ENCODE data around the gene MAD1L1. TPM values are rescaled to one million over a fixed set of nuclear protein-coding genes. Genes with fewer than 3 reads are reported as not detected.

MAD1L1 gene
- total RNA-seq, 4 donors from 2014 or later, result 8.0 to 52.7 (median 26.7) TPM

- TF ChIP-seq, protein P1, sequence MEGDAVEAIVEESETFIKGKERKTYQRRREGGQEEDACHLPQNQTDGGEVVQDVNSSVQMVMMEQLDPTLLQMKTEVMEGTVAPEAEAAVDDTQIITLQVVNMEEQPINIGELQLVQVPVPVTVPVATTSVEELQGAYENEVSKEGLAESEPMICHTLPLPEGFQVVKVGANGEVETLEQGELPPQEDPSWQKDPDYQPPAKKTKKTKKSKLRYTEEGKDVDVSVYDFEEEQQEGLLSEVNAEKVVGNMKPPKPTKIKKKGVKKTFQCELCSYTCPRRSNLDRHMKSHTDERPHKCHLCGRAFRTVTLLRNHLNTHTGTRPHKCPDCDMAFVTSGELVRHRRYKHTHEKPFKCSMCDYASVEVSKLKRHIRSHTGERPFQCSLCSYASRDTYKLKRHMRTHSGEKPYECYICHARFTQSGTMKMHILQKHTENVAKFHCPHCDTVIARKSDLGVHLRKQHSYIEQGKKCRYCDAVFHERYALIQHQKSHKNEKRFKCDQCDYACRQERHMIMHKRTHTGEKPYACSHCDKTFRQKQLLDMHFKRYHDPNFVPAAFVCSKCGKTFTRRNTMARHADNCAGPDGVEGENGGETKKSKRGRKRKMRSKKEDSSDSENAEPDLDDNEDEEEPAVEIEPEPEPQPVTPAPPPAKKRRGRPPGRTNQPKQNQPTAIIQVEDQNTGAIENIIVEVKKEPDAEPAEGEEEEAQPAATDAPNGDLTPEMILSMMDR (IDR thresholded peaks at IDR 0.05), result no peak
- TF ChIP-seq EP300 (IDR thresholded peaks at IDR 0.05; ENCODE audit: low read depth), result no peak
- TF ChIP-seq POLR2A (IDR thresholded peaks at IDR 0.05), result no peak
- TF ChIP-seq POLR2AphosphoS5 (IDR thresholded peaks at IDR 0.05), result no peak
- no peak overlapping the region for H3K4me3 ChIP-seq
- H3K9me3 ChIP-seq, result no peaks in the 10 kb centered on the region
- WGBS, 2 donors (ENCODE audit: low coverage in 1 of 2), result 95 to 100% methylated on average over 1 to 6 of the region's 6 CpGs
- DNase-seq, result no peak
- no peaks in the 10 kb centered on the region for H3K27me3 ChIP-seq
- peaks cover 6 to 19% (median 14%) of the 10 kb centered on the region in 4 donors for H3K4me1 ChIP-seq
- no peak overlapping the region for H3K27ac ChIP-seq
- in situ Hi-C loops (cut with MboI; ENCODE audit: low pct_ligation_motif_present in 1 of 4, low pct_unique_long_range_greater_than_20kb in 1 of 4, low sequenced_read_pairs in 3 of 4), result no loop called here
- intact Hi-C loops (cut with DNase I; ENCODE audit: low total_unique reads), result no loop called here
- no peaks in the 10 kb centered on the region for H3K36me3 ChIP-seq
Measured at GRCh38 chr7:2171855-2172254, 60.9 kb downstream of the MAD1L1 start.

- H3K27me3 ChIP-seq, result no peaks in the 10 kb centered on the region
- H3K4me3 ChIP-seq, result no peak overlapping the region
- no peaks in the 10 kb centered on the region for H3K9me3 ChIP-seq
- H3K4me1 ChIP-seq, result peaks cover 6 to 19% (median 14%) of the 10 kb centered on the region in 4 donors
- in situ Hi-C loops (cut with MboI; ENCODE audit: low pct_ligation_motif_present in 1 of 4, low pct_unique_long_range_greater_than_20kb in 1 of 4, low sequenced_read_pairs in 3 of 4), result no loop called here
- DNase-seq, result no peak
- 88 to 91% methylated on average over 9 to 26 of the region's 26 CpGs for WGBS, 2 donors (ENCODE audit: low coverage in 1 of 2)
- H3K27ac ChIP-seq, result no peak overlapping the region
- intact Hi-C loops (cut with DNase I; ENCODE audit: low total_unique reads), result no loop called here
- TF ChIP-seq POLR2A (IDR thresholded peaks at IDR 0.05), result no peak
- TF ChIP-seq, protein P1 (IDR thresholded peaks at IDR 0.05), result no peak
- no peak for TF ChIP-seq EP300 (IDR thresholded peaks at IDR 0.05; ENCODE audit: low read depth)
- no peak for TF ChIP-seq POLR2AphosphoS5 (IDR thresholded peaks at IDR 0.05)
- no peaks in the 10 kb centered on the region for H3K36me3 ChIP-seq
Measured at GRCh38 chr7:2170576-2171521, 61.9 kb downstream of the MAD1L1 start.

DNA sequence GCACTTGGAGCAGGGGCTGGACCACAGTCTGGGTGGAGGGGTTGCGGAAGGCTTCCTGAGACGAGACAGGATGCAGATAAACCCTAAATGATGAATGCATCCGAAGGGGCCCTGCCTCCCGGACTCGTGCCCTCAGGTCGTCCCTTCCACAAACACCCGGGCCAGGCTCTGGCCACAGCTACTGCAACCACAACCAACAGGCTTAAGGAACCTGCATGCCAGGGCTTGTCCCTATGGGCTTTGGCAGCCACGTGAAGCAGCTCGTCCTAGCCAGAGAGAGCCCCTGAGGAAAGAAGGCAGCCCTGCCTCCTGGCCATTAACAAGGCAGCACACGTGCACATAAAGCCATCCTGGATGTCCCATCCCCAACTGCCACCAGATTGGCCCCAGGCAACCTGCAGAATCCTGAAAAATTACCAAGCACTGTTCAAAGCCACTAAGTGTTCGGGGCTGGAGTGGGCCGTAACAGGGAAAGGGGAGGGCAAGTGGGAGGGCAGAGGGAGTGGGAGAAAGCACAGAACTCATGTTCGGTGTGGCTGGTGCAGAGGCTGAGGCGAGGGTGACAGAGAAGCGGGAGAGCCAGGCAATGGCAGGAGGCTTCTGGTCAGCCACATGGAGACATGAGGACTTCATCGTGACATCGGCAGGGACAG is 62.7 kb downstream of the MAD1L1 start:
- no peak overlapping the region for H3K27ac ChIP-seq
- peaks cover 6 to 18% (median 14%) of the 10 kb centered on the region in 4 donors for H3K4me1 ChIP-seq
- H3K4me3 ChIP-seq, result no peak overlapping the region
- WGBS, 2 donors (ENCODE audit: low coverage in 1 of 2), result 90% methylated on average over 17 of the region's 17 CpGs; no CpG with 5 or more reads in 1 of the 2 donors
- no peaks in the 10 kb centered on the region for H3K9me3 ChIP-seq
- H3K36me3 ChIP-seq, result no peaks in the 10 kb centered on the region
- TF ChIP-seq, protein P1 (IDR thresholded peaks at IDR 0.05), result no peak
- no peak for TF ChIP-seq POLR2AphosphoS5 (IDR thresholded peaks at IDR 0.05)
- TF ChIP-seq EP300 (IDR thresholded peaks at IDR 0.05; ENCODE audit: low read depth), result no peak
- no peak for TF ChIP-seq POLR2A (IDR thresholded peaks at IDR 0.05)
- H3K27me3 ChIP-seq, result no peaks in the 10 kb centered on the region
- in situ Hi-C loops (cut with MboI; ENCODE audit: low pct_ligation_motif_present in 1 of 4, low pct_unique_long_range_greater_than_20kb in 1 of 4, low sequenced_read_pairs in 3 of 4) (no loop called here), intact Hi-C loops (cut with DNase I; ENCODE audit: low total_unique reads) (no loop called here)
- DNase-seq, result no peak

GRCh38 chr7:2168615-2169311 is 64.0 kb downstream of the MAD1L1 start:
- TF ChIP-seq POLR2AphosphoS5 (IDR thresholded peaks at IDR 0.05), result no peak
- TF ChIP-seq POLR2A (IDR thresholded peaks at IDR 0.05), result no peak
- TF ChIP-seq, protein P1 (IDR thresholded peaks at IDR 0.05), result no peak
- no peak for TF ChIP-seq EP300 (IDR thresholded peaks at IDR 0.05; ENCODE audit: low read depth)
- DNase-seq, result no peak
- in situ Hi-C loops (cut with MboI; ENCODE audit: low pct_ligation_motif_present in 1 of 4, low pct_unique_long_range_greater_than_20kb in 1 of 4, low sequenced_read_pairs in 3 of 4) (no loop called here), intact Hi-C loops (cut with DNase I; ENCODE audit: low total_unique reads) (no loop called here)
- Histone ChIP-seq H3K27ac (no peak overlapping the region), H3K9me3 (no peaks in the 10 kb centered on the region), H3K4me3 (no peak overlapping the region), H3K36me3 (no peaks in the 10 kb centered on the region), H3K27me3 (no peaks in the 10 kb centered on the region), H3K4me1 (peaks cover 6 to 18% (median 13%) of the 10 kb centered on the region in 4 donors)
- 94 to 95% methylated on average over 28 to 37 of the region's 37 CpGs for WGBS, 2 donors (ENCODE audit: low coverage in 1 of 2)
